GM21528 (cell line): Measurements from ENCODE around the gene ARID4B.
"Not testable (repeated sequence)": the region's sequence is repeated elsewhere in the genome, so short reads cannot be mapped to it uniquely, and the experiment has no call there.

Source experiments
- ATAC-seq: cut with Tn5 transposase; IDR thresholded peaks from one replicate; pipeline ENCODE4 v1.9.1; 2021; ENCODE audit warnings: mild to moderate bottlenecking, moderate library complexity; ENCODE audit not compliant: unreplicated experiment, low FRiP score

ARID4B gene

DNA sequence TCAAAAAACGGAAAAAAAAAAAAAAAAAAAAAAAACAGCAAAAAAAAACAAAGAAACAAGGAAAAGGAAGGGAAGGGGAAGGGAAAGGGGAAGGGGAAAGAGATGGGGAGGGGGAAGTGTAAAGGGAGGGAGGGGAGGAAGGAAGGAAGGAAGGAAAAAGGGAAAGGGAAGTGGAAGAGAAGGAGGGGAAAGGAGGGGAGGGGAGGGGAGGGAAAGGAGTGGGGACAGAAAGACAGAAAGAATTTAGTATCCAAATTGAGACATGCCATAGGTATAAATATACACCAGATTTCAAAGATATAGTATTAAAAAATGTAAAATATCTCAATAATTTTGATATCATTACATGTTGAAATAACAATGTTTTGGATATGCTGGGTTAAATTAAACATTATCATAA, 25.8 kb downstream of the ARID4B start:
- no peak for ATAC-seq

DNA sequence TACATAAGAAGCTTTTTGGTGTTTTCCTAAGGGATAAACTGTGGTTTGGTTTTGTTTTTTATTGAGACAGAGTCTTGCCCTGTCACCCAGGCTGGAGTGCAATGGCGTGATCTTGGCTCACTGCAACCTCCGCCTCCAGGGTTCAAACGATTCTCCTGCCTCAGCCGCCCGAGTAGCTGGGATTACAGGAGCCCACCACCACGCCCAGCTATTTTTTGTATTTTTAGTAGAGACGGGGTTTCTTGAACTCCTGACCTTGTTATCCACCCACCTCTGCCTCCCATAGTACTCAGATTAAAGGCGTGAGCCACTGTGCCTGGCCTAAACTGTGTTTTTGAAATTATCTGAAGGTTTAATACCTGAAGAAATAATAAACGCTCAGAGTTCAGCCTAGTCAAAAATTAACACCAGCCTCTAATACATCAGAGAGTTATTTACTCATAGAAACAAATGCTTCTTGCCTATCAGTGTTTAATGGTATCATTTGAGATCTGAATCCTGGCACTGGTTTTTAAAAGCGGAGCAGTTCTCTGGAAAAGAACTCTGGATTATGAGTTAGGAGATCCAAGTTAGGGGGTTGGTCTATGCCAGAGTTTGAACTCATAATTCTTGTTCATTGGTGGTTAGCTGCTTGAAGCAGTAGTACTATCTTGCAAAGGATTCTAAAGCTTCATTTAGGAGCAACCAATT, 28.7 kb downstream of the ARID4B start:
- ATAC-seq, result no peak

DNA sequence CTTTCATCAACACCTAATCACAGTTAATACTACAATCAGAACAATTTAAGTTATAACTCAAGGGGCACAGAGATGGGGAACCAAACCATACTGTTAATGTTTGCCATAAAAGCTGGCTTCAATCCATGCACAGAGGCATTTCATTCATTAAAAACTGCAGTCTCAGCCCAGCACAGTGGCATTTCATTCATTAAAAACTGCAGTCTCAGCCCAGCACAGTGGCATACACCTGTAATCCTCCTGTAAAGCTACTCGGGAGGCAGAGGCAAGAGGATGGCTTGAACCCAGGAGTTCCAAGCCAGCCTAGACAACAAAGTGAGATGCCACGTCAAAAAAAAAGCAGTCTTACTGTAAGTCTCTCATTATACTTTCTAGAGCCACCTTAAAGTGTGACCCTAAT, 29.2 kb downstream of the ARID4B start:
- no peak for ATAC-seq

DNA sequence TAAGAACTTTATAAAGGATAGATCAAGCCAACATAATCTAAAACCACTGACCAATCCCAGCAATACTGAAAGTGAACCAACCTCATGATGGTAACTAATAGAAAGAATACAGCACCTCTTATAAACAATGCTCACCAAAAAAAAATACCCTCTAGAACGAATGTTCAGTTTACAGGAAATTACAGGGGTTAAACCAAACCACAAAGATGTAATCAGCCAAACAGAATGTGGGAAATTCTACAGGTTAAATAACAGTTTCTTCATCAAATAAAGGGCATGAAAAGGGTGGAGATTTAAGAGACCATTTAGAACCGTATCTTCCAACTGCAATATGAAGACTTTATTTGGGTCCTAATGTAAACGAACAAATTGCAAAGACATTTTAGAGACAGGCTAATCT, 30.4 kb downstream of the ARID4B start:
- ATAC-seq, result no peak

DNA sequence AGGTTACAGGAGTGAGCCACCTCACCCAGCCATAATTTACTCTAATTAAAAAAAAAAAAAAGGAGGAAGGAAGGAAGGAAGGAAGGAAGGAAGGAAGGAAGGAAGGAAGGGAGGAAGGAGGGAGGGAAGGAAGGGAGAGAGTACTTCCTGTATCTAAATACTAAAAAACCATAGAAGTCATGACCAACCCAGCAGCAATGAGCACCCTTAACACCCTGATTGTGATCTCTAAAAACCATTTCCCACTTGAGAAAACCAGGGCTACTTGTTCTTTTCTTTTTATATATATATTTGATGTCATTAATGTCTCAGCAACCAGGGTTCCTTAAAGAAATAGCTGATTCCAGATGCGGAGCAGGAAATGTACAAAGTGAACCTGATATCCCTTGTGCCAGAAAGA, 31.2 kb downstream of the ARID4B start:
- ATAC-seq, result no peak

DNA sequence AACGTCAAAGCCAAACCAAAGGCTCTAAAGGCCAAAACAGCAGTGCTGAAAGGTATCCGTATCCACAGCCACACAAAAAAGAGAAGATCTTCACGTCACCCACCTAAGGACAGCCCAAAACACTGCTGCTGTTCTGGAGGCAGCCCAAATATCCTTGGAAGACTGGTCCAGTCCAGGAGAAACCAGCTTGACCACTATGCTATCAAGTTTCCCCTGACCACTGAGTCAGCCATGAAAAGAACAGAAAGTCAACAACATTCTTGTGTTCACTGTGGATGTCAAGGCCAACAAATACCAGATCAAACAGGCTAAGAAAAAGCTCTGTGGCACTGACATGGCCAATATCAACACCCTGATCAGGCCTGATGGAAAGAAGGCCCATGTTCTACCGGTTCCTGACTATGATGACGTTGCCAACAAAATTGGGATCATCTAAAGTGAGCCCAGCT, 32.1 kb downstream of the ARID4B start:
- ATAC-seq, result no peak

DNA sequence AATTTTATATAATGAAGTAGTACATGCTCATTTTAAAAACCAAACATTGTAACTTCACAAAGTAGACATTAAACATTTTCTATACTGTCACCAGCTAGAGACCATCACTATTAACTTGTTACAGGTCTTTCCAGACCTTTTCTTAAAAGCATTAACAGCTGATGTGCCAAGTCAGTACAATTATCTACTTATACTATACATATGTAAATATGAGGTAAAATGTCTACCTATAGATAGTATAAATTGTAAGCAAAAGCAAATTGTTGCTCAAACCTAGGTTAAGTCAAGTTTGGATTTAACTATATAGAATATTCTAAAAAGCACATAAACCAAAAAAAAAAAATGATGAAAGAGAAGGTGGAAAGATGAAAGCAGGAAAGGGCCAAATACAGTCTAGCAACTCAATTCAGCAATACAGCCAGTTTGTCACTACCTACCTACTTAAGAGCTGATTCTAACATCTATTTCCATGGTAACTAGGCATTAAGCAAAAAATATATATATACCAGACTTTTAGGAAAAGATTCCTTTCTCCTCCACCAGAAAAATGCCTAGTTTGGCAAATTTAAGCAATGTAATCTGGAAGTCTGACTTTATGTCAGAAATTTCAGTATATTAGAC, 34.5 kb downstream of the ARID4B start:
- ATAC-seq, result no peak

DNA sequence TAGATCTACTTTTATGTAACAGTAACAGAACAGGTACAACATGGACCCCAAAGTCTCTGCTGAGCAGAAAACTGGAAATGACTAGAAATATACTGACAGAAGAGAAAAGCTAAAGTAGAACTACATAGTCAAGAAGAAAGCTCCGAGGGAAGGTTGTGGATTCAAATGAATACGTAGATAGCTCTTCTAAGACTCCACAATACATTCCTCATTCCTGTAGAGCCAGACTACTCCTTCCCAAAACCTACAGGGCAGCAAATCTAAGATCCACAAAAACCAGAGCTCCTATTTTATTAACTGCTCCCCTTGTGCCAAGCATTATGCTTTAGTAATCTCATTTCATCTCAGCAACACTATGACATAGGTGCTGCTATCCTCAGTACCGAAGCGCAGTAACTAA, 35.2 kb downstream of the ARID4B start:
- ATAC-seq, result no peak

DNA sequence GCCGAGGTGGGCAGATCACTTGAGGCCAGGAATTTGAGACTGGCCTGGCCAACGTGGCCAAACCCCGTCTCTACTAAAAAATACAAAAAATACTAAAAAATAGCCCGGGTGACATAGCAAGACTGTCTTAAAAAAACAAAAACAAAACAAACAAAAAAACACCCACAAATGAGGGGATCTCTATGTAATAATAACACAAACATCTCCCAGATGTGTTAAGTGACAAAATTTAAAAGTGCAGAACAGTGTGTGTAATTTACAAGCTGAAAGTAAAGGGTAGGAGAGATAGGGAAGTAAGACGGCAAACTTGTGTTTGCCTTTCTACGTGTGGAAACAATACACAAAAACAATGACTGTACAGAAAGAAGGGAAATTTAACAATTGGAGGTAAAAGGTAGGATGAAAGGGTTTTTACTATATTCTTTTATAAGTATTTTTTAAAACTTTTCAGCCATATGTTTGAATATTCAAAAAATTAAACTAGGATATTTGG, 36.3 kb downstream of the ARID4B start:
- no peak for ATAC-seq

DNA sequence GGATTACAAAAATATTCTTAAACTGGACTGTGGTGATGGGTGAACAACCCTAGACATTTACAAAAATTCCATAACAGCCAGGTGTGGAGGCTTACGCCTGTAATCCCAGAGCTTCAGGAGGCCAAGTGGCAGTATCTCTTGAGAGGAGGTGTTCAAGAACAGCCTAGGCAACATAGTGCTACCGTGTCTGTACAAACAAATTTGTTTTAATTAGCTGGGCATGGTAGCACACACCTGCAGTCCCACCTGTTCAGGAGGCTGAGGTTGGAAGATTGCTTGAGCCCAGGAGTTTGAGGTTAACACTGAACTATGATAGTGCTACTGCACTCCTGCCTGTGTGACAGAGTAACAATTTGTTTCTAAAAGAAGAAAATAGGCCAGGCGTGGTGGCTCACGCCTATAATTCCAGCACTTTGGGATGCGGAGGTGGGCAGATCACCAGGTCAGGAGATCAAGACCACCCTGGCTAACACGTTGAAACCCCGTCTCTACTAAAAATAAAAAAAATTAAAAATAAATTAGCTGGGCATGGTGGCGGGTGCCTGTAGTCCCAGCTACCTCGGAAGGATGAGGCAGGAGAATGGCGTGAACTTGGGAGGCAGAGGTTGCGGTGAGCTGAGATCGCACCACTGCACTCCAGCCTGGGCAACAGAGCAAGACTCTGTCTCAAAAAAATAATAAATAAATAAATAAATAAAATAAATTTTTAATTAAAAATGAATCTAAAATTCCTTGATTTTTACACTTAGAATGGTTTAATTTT, 37.1 kb downstream of the ARID4B start:
- ATAC-seq, result no peak

DNA sequence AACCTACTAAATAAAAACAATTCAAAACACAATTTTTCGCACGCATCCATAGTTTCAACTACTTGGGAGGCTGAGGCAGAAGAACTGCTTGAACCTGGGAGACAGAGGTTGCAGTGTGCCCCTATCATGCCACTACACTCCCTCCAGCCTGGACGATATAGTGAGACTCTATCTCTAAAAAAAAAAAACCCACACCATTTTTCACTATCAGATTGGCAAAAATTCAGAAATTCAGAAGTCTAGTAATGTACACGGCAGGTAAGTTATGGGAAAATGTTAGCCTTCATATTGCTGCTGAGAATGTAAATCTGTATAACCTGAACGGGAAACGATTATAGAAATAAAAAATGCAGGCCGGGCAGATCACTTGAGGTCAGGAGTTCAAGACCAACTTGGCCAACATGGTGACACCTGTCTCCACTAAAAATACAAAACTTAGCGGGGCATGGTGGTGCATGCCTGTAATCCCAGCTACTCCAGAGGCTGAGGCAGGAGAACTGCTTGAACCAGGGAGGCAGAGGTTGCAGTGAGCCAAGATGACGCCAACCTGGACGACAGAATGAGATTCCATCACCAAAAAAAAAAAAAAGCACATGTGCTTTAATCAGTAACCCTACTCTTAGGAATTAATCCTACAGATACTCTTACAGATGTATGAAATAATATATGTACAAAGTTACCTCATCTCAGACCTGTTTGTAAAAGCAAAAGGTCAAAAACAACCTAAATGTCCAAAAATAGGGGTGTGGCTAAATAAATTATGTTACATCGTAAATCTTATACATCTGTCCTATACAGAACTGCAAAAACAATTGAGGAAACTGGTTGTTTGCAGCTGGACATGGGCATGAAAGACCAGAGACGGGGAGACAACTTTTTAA, 37.9 kb downstream of the ARID4B start:
- ATAC-seq, result no peak

DNA sequence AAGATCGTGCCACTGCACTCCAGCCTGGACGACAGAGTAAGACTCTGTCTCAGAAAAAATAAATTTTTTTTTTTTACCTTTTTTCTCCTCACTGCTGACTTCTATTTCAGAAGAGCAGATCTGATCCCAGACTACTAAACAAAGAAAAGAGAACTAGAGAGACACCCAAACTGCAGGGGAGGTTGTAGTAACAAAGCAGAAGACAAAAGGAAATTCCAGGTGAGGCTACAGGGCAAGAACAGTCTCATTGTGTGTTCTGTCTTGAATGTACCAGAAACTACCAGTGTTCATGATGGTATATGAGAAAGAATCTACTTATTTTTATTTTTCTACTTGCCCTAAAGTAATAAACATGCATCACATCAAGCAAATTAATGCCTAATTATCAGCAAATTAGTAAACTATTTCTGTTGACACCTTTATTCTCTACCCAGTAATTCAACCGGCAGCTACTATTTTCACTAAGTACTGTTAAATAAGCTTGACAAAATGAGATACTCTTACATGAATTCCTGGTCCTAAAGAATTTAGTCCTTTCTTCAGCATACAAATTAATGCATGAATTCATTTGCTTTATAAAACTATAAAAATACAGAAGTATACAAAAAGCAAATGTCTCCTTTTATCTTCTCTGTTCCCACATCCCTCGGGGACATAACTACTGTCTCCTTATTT, 40.6 kb downstream of the ARID4B start:
- ATAC-seq, result no peak

DNA sequence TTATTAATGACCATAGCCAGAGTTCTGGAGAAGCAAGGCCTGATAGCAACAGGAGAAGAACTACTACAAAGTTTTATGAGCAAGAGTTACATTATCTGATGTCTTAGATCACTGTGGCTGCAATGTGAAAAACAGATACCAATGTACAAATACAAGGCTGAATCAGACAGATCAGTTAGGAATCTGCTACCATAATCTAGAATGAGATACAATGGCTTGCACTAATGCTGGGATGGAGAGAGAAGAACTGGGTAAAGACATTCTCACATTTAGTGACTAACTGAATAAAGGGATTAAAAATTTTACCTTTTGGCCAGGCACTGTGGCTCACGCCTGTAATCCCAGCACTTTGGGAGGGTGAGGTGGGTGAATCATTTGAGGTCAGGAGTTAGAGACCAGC, 41.3 kb downstream of the ARID4B start:
- ATAC-seq, result no peak

DNA sequence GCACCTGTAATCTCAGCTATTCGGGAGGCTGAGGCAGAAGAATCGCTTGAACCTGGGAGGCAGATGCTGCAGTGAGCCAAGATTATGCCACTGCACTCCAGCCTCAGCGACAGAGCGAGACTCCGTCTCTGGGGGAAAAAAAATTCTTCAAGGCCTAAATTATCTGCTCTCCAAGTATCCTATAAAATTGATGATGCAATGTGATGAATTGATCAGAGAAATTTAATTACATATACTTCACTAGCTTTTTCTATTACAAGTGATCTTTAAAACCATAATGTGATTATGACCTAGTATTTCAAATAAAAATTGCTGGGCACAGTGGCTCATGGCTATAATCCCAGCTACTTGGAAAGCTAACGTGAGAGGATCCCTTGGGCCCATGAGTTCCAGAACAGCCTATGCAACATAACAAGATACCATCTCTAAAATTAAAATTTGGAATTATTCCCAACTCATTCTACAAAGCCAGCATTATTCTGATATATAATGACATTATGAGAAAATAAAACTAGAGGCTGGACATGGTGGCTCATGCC, 43.7 kb downstream of the ARID4B start:
- no peak for ATAC-seq

DNA sequence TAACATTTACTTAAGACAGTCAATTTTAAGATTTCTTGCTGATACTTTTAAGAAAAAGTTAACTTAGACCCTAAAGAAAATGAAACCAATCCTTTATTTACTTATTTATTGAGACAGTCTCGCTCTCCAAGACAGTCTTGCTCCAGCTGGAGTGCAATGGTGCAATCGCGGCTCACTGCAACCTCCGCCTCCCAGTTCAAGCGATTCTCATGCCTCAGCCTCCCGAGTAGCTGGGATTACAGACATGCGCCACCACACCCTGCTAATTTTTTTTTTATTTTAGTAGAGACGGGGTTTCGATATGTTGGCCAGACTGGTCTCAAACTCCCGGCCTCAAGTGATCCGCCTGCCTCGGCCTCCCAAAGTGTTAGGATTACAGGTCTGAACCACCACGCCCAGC, 44.3 kb downstream of the ARID4B start:
- ATAC-seq, result not testable (repeated sequence)

DNA sequence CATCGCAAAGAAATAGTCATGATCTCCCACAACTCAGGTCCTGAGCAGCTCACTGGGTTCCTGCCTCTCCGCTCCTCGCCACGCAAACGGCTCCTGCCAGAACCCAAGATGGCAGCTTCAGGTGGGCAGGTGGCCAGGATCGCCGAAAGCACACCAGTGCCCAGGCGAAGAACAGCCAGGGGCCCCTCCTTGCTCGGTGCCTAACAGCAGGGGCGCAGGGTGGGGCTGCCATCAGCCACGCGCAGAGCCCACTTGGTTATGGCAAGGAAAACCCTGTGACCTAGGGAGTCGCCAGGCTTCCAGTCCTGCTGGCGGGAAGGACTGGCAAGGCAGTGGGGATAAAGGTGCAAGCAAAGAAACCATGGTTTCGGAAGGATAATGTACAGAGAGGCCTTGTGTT, 47.5 kb downstream of the ARID4B start:
- no peak for ATAC-seq

DNA sequence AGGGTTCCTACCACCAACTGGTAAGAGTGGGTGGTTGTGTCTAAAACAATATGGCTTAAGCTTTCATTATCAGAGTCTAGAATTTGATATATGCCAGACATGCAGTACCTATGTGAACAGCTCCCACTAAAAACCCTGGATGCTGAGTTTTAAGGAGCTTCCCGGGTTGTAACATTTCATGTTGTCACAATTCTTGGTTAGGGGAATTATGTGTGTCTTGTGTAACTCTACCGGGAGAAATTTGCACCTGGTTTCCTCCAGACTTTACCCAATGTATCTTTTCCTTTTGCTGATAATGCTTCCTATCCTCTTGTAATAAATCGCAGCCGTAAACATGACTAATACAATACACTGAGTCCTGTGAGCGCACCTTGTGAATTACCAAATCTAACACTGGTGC, 48.3 kb downstream of the ARID4B start:
- ATAC-seq, result no peak

DNA sequence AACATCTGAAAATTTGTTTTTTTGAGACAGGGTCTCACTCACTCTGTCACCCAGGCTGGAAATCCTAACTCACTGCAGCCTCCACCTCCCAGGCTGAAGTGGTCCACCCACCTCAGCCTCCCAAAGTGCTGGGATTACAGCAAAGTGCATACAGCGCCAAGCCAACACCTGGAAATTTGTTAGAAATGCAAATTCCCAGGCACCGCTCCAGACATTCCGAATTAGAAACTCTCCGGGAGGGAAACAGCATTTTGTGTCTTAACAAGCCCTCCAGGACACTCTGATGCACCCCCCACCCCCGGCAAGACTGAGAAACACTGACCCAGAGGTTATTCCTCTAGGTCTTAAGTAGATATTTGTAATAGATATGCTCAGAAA, 49.1 kb downstream of the ARID4B start:
- no peak for ATAC-seq

DNA sequence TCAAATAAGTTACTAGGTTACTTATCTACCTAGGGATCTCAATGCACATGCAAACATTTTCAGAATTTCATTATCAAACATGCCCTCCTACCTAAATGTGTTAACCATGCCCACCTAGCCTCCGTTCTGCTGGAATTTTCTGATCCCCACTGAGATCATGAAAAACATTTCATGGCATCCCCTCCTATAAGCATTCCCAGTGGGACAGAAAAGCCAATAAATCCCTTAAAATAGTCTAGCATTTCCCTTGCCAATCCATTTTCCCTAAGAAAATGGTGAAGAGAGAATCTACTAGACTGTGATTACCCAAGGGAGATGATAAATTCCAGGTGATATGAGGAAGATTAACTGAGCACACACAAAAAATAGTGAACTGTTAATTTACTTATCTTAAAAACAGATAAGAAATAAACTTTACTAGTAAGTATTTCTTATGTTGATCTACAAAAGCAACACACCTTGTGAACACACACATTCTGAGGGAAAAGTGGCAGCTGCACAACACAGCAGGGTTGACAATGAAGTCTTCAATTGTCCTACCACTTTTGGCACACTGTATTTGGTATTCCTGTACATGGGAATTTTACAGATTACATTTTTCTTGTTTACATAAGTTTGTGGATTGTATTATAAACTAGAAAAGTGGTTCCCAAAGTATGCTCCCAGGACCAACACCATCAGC, 49.6 kb downstream of the ARID4B start:
- ATAC-seq, result no peak
